ENCODE results near the gene SCP2. TPM values are rescaled to one million over a fixed set of nuclear protein-coding genes. Genes with fewer than 3 reads are reported as not detected.
"Not testable (repeated sequence)": the region's sequence is repeated elsewhere in the genome, so short reads cannot be mapped to it uniquely, and the experiment has no call there.

Gene SCP2
- total and polyA plus RNA-seq, 9 donors: 58.4 to 161 (median 105) TPM

DNA sequence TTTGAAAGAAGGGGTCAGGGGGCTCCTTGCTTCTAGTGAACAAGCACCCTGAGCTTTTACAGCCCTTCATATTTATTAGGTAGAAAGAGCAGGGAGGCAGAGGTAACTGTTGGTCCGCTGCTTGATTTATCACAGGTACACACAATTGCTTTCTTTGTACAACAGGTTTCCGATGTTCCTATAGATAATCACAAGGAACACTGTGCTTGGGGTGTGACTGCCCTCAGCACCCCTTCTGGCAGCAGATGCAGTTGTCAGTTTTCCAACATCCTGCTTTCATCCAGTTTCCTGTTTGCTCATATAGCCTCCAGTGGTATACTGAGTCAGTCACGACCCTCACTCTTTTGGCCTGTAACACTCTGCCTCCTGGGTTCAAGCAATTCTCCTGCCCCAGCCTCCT lies 40.6 kb downstream of the SCP2 start:
- 93 to 97% (median 93%) methylated on average over 3 of the region's 3 CpGs for WGBS, 3 donors
- Histone ChIP-seq H3K27ac (no peak overlapping the region), H3K4me3 (no peak overlapping the region), H3K36me3 (no peaks in the 10 kb centered on the region), H3K4me1 (ENCODE audit: insufficient read depth) (no peaks in the 10 kb centered on the region), H3K9me3 (no peaks in the 10 kb centered on the region), H3K27me3 (no peaks in the 10 kb centered on the region)
- no peak for DNase-seq
- intact Hi-C loops (cut with DNase I): no loop called here
- no peak for TF ChIP-seq POLR2A (IDR thresholded peaks at IDR 0.05)
- TF ChIP-seq EP300 (IDR thresholded peaks at IDR 0.05): no peak
- TF ChIP-seq, protein P1, sequence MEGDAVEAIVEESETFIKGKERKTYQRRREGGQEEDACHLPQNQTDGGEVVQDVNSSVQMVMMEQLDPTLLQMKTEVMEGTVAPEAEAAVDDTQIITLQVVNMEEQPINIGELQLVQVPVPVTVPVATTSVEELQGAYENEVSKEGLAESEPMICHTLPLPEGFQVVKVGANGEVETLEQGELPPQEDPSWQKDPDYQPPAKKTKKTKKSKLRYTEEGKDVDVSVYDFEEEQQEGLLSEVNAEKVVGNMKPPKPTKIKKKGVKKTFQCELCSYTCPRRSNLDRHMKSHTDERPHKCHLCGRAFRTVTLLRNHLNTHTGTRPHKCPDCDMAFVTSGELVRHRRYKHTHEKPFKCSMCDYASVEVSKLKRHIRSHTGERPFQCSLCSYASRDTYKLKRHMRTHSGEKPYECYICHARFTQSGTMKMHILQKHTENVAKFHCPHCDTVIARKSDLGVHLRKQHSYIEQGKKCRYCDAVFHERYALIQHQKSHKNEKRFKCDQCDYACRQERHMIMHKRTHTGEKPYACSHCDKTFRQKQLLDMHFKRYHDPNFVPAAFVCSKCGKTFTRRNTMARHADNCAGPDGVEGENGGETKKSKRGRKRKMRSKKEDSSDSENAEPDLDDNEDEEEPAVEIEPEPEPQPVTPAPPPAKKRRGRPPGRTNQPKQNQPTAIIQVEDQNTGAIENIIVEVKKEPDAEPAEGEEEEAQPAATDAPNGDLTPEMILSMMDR (IDR thresholded peaks at IDR 0.05): no peak

DNA sequence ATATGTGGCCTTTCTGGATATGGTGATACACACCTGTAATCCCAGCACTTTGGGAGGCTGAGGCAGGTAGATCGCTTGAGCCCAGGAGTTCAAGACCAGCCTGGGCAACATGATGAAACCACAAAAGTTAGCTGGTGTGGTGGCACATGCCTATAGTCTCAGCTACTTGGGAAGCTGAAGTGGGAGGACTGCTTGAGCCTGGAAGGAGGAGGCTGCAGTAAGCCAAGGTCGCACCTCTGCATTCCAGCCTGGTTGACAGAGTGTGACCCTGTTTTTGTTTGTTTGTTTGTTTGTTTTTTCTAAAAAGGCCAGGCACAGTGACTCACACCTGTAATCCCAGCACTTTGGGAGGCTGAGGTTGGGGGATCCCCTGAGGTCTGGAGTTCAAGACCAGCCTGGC lies 42.2 kb downstream of the SCP2 start:
- intact Hi-C loops (cut with DNase I); H3K9me3 ChIP-seq; DNase-seq; H3K36me3 ChIP-seq; H3K27ac ChIP-seq; H3K4me1 ChIP-seq (ENCODE audit: insufficient read depth); H3K27me3 ChIP-seq; H3K4me3 ChIP-seq: not testable (repeated sequence)
- WGBS, 3 donors: 92 to 95% (median 93%) methylated on average over 2 of the region's 2 CpGs

DNA sequence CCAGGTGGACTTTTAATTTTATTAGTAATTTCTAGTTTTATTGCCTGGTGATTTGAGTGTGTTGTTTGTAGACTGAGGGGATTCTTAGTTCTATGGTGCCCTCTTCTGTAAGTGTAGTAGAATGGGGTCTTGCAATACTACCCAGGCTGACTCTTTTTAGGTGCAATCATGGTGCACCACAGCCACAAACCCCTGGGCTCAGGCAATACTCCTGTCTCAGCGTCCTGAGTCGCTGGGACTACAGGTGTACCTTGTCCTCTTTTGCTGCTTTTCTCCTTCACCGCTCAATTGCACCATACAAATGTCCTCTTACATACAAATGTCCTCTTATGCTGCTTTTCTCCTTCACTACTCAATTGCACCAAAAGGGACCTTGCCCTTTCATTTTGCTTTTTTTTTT lies 43.1 kb downstream of the SCP2 start:
- intact Hi-C loops (cut with DNase I): loop anchor here in 1 of 4 donors (10.0 kb wide), 1 partner anchor 215 kb away; no protein-coding TSS in a partner anchor
- Histone ChIP-seq H3K27ac (no peak overlapping the region), H3K4me3 (no peak overlapping the region), H3K36me3 (no peaks in the 10 kb centered on the region), H3K27me3 (no peaks in the 10 kb centered on the region), H3K4me1 (ENCODE audit: insufficient read depth) (no peaks in the 10 kb centered on the region), H3K9me3 (no peaks in the 10 kb centered on the region)
- TF ChIP-seq, protein P1 (IDR thresholded peaks at IDR 0.05): no peak
- no peak for TF ChIP-seq POLR2A (IDR thresholded peaks at IDR 0.05)
- no peak for TF ChIP-seq EP300 (IDR thresholded peaks at IDR 0.05)
- 71 to 78% (median 75%) methylated on average over 3 of the region's 3 CpGs for WGBS, 3 donors
- no peak for DNase-seq

DNA sequence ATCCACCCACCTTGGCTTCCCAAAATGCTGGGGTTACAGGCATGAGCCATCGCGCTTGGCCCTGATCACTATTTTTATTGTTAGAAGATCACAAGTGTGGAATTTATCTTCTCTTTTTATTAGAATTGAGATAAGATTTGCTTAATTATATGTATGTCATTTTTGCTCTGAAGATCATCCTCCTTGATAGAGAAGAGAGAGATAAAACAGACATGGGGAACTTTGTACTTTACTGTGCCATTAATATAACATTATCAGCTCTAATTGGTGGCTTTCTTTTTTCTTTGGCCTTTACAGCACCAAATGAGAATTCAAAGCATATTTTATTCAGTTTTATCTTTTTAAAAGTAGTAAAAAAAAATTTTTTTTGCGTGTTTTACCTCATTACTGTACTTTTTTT lies 46.8 kb downstream of the SCP2 start:
- TF ChIP-seq, protein P1 (IDR thresholded peaks at IDR 0.05): no peak
- no peak for TF ChIP-seq POLR2A (IDR thresholded peaks at IDR 0.05)
- TF ChIP-seq EP300 (IDR thresholded peaks at IDR 0.05): no peak
- Histone ChIP-seq H3K27me3 (no peaks in the 10 kb centered on the region), H3K27ac (no peak overlapping the region), H3K9me3 (no peaks in the 10 kb centered on the region), H3K4me1 (ENCODE audit: insufficient read depth) (no peaks in the 10 kb centered on the region), H3K36me3 (no peaks in the 10 kb centered on the region), H3K4me3 (no peak overlapping the region)
- WGBS, 3 donors: 76 to 81% (median 80%) methylated on average over 3 of the region's 3 CpGs
- DNase-seq: no peak
- intact Hi-C loops (cut with DNase I): loop anchor here in 1 of 4 donors (10.0 kb wide), 1 partner anchor 211 kb away; no protein-coding TSS in a partner anchor

DNA sequence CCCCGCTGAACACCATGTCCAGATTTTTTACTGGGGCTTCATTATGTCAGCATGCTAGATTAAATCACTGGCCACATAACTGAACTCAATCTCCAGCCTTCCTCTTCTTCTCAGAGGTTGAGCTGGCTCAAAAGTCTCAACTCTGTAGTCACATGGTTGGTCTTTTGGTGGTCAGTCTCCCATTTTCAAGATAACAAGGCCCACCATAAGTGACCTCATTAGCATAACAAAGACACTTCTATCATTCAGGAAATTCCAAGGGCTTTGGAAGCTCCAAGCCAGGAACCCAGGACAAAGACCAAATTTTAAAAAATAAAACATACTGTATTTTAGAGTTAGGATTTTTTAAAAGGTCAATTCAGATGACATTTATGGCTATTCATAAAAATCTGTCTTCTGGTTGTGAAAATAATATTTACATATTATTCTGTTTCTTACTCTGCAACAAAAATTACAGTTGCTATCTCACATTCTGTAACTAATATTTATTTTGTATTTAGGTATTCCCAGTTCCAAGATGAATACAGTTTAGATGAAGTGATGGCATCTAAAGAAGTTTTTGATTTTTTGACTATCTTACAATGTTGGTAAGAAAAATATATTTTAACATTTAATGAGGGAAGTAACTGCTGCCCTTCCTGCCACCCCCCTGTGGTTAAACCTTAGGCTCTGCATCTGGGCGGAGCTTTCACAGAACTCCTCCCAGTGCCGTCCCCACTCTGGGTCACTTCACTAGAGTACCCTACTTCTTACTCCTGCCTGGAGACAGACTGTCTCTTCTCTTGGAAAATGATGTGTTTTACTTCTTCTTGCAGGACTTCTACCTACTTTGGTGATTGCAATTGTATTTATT lies 49.3 kb downstream of the SCP2 start:
- intact Hi-C loops (cut with DNase I): loop anchor here in 1 of 4 donors (10.0 kb wide), 1 partner anchor 208 kb away; no protein-coding TSS in a partner anchor
- TF ChIP-seq EP300 (IDR thresholded peaks at IDR 0.05) (no peak), POLR2A (IDR thresholded peaks at IDR 0.05) (no peak)
- TF ChIP-seq, protein P1 (IDR thresholded peaks at IDR 0.05): no peak
- no peaks in the 10 kb centered on the region for H3K27me3 ChIP-seq
- H3K36me3 ChIP-seq: no peaks in the 10 kb centered on the region
- DNase-seq: no peak
- H3K9me3 ChIP-seq: no peaks in the 10 kb centered on the region
- WGBS, 3 donors: 88 to 98% (median 97%) methylated on average over 3 of the region's 3 CpGs
- no peak overlapping the region for H3K27ac ChIP-seq
- H3K4me1 ChIP-seq (ENCODE audit: insufficient read depth): no peaks in the 10 kb centered on the region
- no peak overlapping the region for H3K4me3 ChIP-seq
